ENCODE data around the gene NUMB.
"Not testable (repeated sequence)": the region's sequence is repeated elsewhere in the genome, so short reads cannot be mapped to it uniquely, and the experiment has no call there.

NUMB gene

GRCh38 chr14:73406248-73406647 lies 52.1 kb downstream of the NUMB start:
- not testable (repeated sequence) for DNase-seq

GRCh38 chr14:73403181-73403752 lies 55.1 kb downstream of the NUMB start:
- no peak for DNase-seq

- no peak for DNase-seq
These were observed 55.8 kb downstream of the NUMB start for GRCh38 chr14:73402579-73402978.

- DNase-seq = no peak
These were observed 60.5 kb downstream of the NUMB start for GRCh38 chr14:73397810-73398209.

- DNase-seq = no peak
These were observed 64.0 kb downstream of the NUMB start for GRCh38 chr14:73394317-73394716.

GRCh38 chr14:73393375-73393774 lies 65.0 kb downstream of the NUMB start:
- no peak for DNase-seq

- no peak for DNase-seq
These were observed 65.8 kb downstream of the NUMB start for GRCh38 chr14:73392329-73393257.

GRCh38 chr14:73387860-73388259 lies 70.5 kb downstream of the NUMB start:
- DNase-seq = not testable (repeated sequence)

- DNase-seq = peak in 1 of 2 donors; percentile 39
These were observed 72.0 kb downstream of the NUMB start for GRCh38 chr14:73386342-73386741.

GRCh38 chr14:73385021-73385420 lies 73.3 kb downstream of the NUMB start:
- DNase-seq = not testable (repeated sequence)

- DNase-seq = no peak
These were observed 75.0 kb downstream of the NUMB start for GRCh38 chr14:73383356-73383755.

GRCh38 chr14:73381380-73382013 lies 76.8 kb downstream of the NUMB start:
- no peak for DNase-seq

- DNase-seq = no peak
These were observed 81.8 kb downstream of the NUMB start for GRCh38 chr14:73376585-73376984.

GRCh38 chr14:73375861-73376260 lies 82.5 kb downstream of the NUMB start:
- DNase-seq = no peak

GRCh38 chr14:73374218-73374617 lies 84.1 kb downstream of the NUMB start:
- DNase-seq = no peak

- DNase-seq = no peak
These were observed 85.8 kb downstream of the NUMB start for GRCh38 chr14:73372529-73372928.

- no peak for DNase-seq
These were observed 87.8 kb downstream of the NUMB start for GRCh38 chr14:73370561-73370960.

- no peak for DNase-seq
These were observed 88.9 kb downstream of the NUMB start for GRCh38 chr14:73369428-73369827.

GRCh38 chr14:73368616-73369015 lies 89.7 kb downstream of the NUMB start:
- no peak for DNase-seq

GRCh38 chr14:73365727-73366126 lies 92.6 kb downstream of the NUMB start:
- DNase-seq = no peak

GRCh38 chr14:73364559-73364958 lies 93.8 kb downstream of the NUMB start:
- no peak for DNase-seq

- DNase-seq = peak in 1 of 2 donors; percentile 6
These were observed 98.9 kb downstream of the NUMB start for GRCh38 chr14:73359445-73359844.

GRCh38 chr14:73358187-73358586 lies 100.2 kb downstream of the NUMB start:
- DNase-seq = no peak

- not testable (repeated sequence) for DNase-seq
These were observed 109.3 kb downstream of the NUMB start for GRCh38 chr14:73349091-73349490.

Measured in hippocampal formation (tissue), 2 donors.